22Rv1 (cell line): ENCODE measurements around the gene DUSP14.
"Not testable (repeated sequence)": the region's sequence is repeated elsewhere in the genome, so short reads cannot be mapped to it uniquely, and the experiment has no call there.

Source experiments
- ZFX ChIP-seq: fragments of 450-650 bp; IDR thresholded peaks from 2 replicates; pipeline ENCODE4 v1.6.1; 2017; ENCODE audit warnings: antibody characterized with exemption, borderline replicate concordance
- TF ChIP-seq, protein P1 (sequence below): fragments of 450-650 bp; IDR thresholded peaks from 2 replicates; pipeline ENCODE4 v1.5.1; 2017; ENCODE audit warnings: mild to moderate bottlenecking

DNA sequence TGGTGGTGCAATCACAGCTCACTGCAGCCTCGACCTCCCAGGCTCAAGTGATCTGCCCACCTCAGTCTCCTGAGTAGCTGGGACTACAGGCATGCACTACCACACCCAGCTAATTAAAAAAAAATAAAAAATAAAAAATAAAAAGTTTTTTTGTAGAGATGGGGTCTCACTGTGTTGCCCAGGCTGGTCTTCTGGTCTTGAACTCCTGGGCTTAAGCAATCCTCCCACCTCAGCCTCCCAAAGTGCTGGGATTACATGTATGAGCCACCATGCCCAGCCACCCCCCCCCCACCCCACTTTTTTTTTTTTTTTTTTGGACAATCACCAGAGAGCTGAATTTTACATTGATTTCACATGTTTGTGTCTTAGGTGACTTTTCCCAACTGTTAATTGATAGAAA is 22.0 kb downstream of the DUSP14 start:
- TF ChIP-seq, protein P1, sequence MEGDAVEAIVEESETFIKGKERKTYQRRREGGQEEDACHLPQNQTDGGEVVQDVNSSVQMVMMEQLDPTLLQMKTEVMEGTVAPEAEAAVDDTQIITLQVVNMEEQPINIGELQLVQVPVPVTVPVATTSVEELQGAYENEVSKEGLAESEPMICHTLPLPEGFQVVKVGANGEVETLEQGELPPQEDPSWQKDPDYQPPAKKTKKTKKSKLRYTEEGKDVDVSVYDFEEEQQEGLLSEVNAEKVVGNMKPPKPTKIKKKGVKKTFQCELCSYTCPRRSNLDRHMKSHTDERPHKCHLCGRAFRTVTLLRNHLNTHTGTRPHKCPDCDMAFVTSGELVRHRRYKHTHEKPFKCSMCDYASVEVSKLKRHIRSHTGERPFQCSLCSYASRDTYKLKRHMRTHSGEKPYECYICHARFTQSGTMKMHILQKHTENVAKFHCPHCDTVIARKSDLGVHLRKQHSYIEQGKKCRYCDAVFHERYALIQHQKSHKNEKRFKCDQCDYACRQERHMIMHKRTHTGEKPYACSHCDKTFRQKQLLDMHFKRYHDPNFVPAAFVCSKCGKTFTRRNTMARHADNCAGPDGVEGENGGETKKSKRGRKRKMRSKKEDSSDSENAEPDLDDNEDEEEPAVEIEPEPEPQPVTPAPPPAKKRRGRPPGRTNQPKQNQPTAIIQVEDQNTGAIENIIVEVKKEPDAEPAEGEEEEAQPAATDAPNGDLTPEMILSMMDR = not testable (repeated sequence)
- TF ChIP-seq ZFX = not testable (repeated sequence)
